B cell (primary cell): Measurements from ENCODE around the gene LAPTM4A.

Experiments
- EZH2 ChIP-seq: IDR thresholded peaks from 2 replicates; pipeline ENCODE4 v1.6.1; 2012; ENCODE audit warnings: borderline replicate concordance, low read depth, mild to moderate bottlenecking, moderate library complexity, low read length; ENCODE audit not compliant: insufficient read depth, poor library complexity, severe bottlenecking
- TF ChIP-seq, protein P1 (sequence below): fragments of 200-600 bp; IDR thresholded peaks from one replicate; pipeline ENCODE4 v1.8.0; 2022; ENCODE audit warnings: antibody characterized with exemption, mild to moderate bottlenecking

DNA sequence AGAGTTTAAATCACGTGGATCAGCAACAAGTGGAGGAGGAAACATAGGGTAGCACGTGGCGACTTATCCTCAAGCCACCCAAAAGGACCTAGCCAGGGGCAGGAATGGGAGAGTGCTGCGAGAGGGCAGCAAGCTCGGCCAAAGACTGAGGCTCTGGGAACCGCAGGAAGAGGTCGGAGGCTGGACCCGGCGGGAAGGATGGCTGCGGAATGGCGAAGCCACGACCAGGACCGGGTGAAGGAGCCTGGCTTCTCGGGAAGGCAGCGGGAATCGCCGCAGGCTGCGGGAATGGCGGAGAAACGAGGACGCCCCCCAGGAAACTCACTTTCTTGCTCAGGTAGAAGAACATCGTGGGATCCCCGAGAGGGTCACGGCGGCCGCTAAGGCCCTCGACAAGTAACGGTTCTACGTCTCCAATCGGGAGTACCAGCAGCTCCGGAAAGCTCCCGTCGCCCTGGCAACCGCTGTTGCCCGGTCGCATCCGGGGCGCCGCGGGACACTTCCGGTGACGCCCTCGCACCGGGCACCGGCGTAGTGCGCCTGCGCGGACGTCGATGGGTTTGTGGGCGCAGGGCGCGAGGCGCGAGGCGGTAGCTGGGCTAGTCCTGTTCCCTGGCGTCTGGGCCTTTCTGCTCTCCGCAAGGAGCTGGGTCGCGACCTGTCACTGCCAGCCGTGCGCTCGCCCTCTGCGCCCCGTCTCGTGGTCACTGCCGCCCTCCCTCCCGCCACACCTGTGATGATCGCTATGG, 61.6 kb downstream of the LAPTM4A start, which contains the start of gene WDR35:
- TF ChIP-seq, protein P1, sequence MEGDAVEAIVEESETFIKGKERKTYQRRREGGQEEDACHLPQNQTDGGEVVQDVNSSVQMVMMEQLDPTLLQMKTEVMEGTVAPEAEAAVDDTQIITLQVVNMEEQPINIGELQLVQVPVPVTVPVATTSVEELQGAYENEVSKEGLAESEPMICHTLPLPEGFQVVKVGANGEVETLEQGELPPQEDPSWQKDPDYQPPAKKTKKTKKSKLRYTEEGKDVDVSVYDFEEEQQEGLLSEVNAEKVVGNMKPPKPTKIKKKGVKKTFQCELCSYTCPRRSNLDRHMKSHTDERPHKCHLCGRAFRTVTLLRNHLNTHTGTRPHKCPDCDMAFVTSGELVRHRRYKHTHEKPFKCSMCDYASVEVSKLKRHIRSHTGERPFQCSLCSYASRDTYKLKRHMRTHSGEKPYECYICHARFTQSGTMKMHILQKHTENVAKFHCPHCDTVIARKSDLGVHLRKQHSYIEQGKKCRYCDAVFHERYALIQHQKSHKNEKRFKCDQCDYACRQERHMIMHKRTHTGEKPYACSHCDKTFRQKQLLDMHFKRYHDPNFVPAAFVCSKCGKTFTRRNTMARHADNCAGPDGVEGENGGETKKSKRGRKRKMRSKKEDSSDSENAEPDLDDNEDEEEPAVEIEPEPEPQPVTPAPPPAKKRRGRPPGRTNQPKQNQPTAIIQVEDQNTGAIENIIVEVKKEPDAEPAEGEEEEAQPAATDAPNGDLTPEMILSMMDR, result no peak
- TF ChIP-seq EZH2, result no peak
